Measurements from ENCODE around the gene CINP. TPM values are rescaled to one million over a fixed set of nuclear protein-coding genes. Genes with fewer than 3 reads are reported as not detected.

Gene CINP
- total RNA-seq, 1 experiment from 2014 or later: 76.9 TPM

GRCh38 chr14:102325791-102326345 is 36.8 kb downstream of the CINP start:
- intact Hi-C loops (cut with micrococcal nuclease): no loop called here
- H3F3A ChIP-seq (ENCODE audit: low read length, unreplicated experiment): no peaks in the 10 kb centered on the region
- H3K9me3 ChIP-seq (ENCODE audit: low read length): no peaks in the 10 kb centered on the region
- no peak overlapping the region for H3K9ac ChIP-seq (ENCODE audit: low read length)
- H3K4me1 ChIP-seq (ENCODE audit: insufficient read depth, low read length): no peaks in the 10 kb centered on the region
- no peak overlapping the region for H3K27ac ChIP-seq (ENCODE audit: low read length)
- no peak for ATAC-seq
- BruUV-seq (replicated peaks): no TSS peak
- no peaks in the 10 kb centered on the region for H4K20me1 ChIP-seq (ENCODE audit: low read length)
- peaks cover 9% of the 10 kb centered on the region; the same call in 1 of the 2 replicates for H3K36me3 ChIP-seq (ENCODE audit: low read depth, low read length)
- TF ChIP-seq EZH2 (IDR thresholded peaks at IDR 0.05; ENCODE audit: low read length, unreplicated experiment) (no peak), CTCF (conservative IDR thresholded peaks at IDR 0.05; ENCODE audit: low read depth, low read length) (no peak), EZH2phosphoT487 (IDR thresholded peaks at IDR 0.05; ENCODE audit: borderline replicate concordance, low read length) (no peak)
- no peak for DNase-seq
- H3K4me3 ChIP-seq (ENCODE audit: low read length): no peak overlapping the region
- no peaks in the 10 kb centered on the region for H3K9me2 ChIP-seq (replicated peaks; ENCODE audit: low read length)
- peaks cover 5% of the 10 kb centered on the region for H3K79me2 ChIP-seq (ENCODE audit: low read length)
- H3K4me2 ChIP-seq (ENCODE audit: low read length): no peak overlapping the region
- POLR2A ChIA-PET (ENCODE audit: unreplicated experiment): no interaction called here
- CTCF ChIA-PET: no interaction called here
- H3K27me3 ChIP-seq (ENCODE audit: low read length): no peaks in the 10 kb centered on the region
- no peak overlapping the region for H2AFZ ChIP-seq (ENCODE audit: low read length)

- Histone ChIP-seq H3K9me2 (replicated peaks; ENCODE audit: low read length) (no peaks in the 10 kb centered on the region), H3K36me3 (ENCODE audit: low read depth, low read length) (peaks cover 9% of the 10 kb centered on the region; the same call in 1 of the 2 replicates), H2AFZ (ENCODE audit: low read length) (no peak overlapping the region), H3K79me2 (ENCODE audit: low read length) (peaks cover 27% of the 10 kb centered on the region), H4K20me1 (ENCODE audit: low read length) (no peaks in the 10 kb centered on the region), H3K27me3 (ENCODE audit: low read length) (no peaks in the 10 kb centered on the region), H3K4me2 (ENCODE audit: low read length) (no peak overlapping the region), H3K9me3 (ENCODE audit: low read length) (no peaks in the 10 kb centered on the region), H3K9ac (ENCODE audit: low read length) (no peak overlapping the region), H3K27ac (ENCODE audit: low read length) (no peak overlapping the region), H3K4me3 (ENCODE audit: low read length) (no peak overlapping the region), H3F3A (ENCODE audit: low read length, unreplicated experiment) (no peaks in the 10 kb centered on the region), H3K4me1 (ENCODE audit: insufficient read depth, low read length) (peaks cover 19% of the 10 kb centered on the region)
- DNase-seq (peak; percentile 84), ATAC-seq (peak; percentile 28)
- TF ChIP-seq CTCF (conservative IDR thresholded peaks at IDR 0.05; ENCODE audit: low read depth, low read length) (peak; percentile 85), EZH2phosphoT487 (IDR thresholded peaks at IDR 0.05; ENCODE audit: borderline replicate concordance, low read length) (no peak), EZH2 (IDR thresholded peaks at IDR 0.05; ENCODE audit: low read length, unreplicated experiment) (no peak)
- intact Hi-C loops (cut with micrococcal nuclease): no loop called here
- ChIA-PET CTCF (no interaction called here), POLR2A (ENCODE audit: unreplicated experiment) (no interaction called here)
- no TSS peak for BruUV-seq (replicated peaks)
These were observed 39.6 kb downstream of the CINP start for GRCh38 chr14:102323102-102323501.
